Measurements from ENCODE around the gene SDC4. TPM values are rescaled to one million over a fixed set of nuclear protein-coding genes. Genes with fewer than 3 reads are reported as not detected.

SDC4 gene
- polyA plus RNA-seq, 1 donor (not counting 4 experiments of a cell fraction or from before 2014, with no cell fraction given): 114 TPM

GRCh38 chr20:45301824-45302271 lies 46.4 kb downstream of the SDC4 start:
- no peak overlapping the region for H2AFZ ChIP-seq (ENCODE audit: control insufficient read depth, low read length)
- H4K20me1 ChIP-seq (ENCODE audit: control insufficient read depth, extremely low read depth, insufficient read depth, low read length): no peaks in the 10 kb centered on the region
- H3K79me2 ChIP-seq (ENCODE audit: control insufficient read depth, insufficient read depth, low read length): no peaks in the 10 kb centered on the region
- no peak overlapping the region for H3K4me2 ChIP-seq (ENCODE audit: control insufficient read depth, extremely low read depth, insufficient read depth, low read depth, low read length)
- FAIRE-seq (no peak), DNase-seq (ENCODE audit: low read depth, low spot score) (no peak)
- H3K9ac ChIP-seq (ENCODE audit: control insufficient read depth, extremely low read depth, insufficient read depth, low read length): no peak overlapping the region
- no peak overlapping the region for H3K4me3 ChIP-seq (ENCODE audit: control insufficient read depth in 2 of 3, extremely low read depth in 1 of 3, insufficient read depth in 2 of 3, low read depth in 1 of 3, low read length in 3 of 3)
- H3K9me1 ChIP-seq (ENCODE audit: control insufficient read depth, extremely low read depth, insufficient read depth, low read length): no peaks in the 10 kb centered on the region
- TF ChIP-seq, protein P1, sequence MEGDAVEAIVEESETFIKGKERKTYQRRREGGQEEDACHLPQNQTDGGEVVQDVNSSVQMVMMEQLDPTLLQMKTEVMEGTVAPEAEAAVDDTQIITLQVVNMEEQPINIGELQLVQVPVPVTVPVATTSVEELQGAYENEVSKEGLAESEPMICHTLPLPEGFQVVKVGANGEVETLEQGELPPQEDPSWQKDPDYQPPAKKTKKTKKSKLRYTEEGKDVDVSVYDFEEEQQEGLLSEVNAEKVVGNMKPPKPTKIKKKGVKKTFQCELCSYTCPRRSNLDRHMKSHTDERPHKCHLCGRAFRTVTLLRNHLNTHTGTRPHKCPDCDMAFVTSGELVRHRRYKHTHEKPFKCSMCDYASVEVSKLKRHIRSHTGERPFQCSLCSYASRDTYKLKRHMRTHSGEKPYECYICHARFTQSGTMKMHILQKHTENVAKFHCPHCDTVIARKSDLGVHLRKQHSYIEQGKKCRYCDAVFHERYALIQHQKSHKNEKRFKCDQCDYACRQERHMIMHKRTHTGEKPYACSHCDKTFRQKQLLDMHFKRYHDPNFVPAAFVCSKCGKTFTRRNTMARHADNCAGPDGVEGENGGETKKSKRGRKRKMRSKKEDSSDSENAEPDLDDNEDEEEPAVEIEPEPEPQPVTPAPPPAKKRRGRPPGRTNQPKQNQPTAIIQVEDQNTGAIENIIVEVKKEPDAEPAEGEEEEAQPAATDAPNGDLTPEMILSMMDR (optimal IDR thresholded peaks at IDR 0.05 in 1 of 3, IDR thresholded peaks at IDR 0.05 in 1 of 3, conservative IDR thresholded peaks at IDR 0.05 in 1 of 3; ENCODE audit: extremely low read depth in 1 of 3, insufficient read depth in 2 of 3, low read length in 3 of 3): no peak
- TF ChIP-seq EZH2 (IDR thresholded peaks at IDR 0.05; ENCODE audit: low read length): no peak
- H3K27ac ChIP-seq (ENCODE audit: control insufficient read depth, insufficient read depth, low read length): no peak overlapping the region
- dilution Hi-C loops (cut with MboI; ENCODE audit: extremely low pct_ligation_motif_present, low sequenced_read_pairs): no loop called here
- H3K9me3 ChIP-seq (ENCODE audit: control insufficient read depth, low read depth, low read length): no peaks in the 10 kb centered on the region
- H3K27me3 ChIP-seq (ENCODE audit: control insufficient read depth, extremely low read depth, insufficient read depth, low read length): no peaks in the 10 kb centered on the region
- no peaks in the 10 kb centered on the region for H3K4me1 ChIP-seq (ENCODE audit: control insufficient read depth, extremely low read depth, insufficient read depth, low read length)
- H3K36me3 ChIP-seq (ENCODE audit: control insufficient read depth in 2 of 2, extremely low read depth in 1 of 2, insufficient read depth in 2 of 2, low read length in 2 of 2): no peaks in the 10 kb centered on the region

GRCh38 chr20:45300961-45301360 lies 47.3 kb downstream of the SDC4 start:
- no peak overlapping the region for H2AFZ ChIP-seq (ENCODE audit: control insufficient read depth, low read length)
- H3K4me3 ChIP-seq (ENCODE audit: control insufficient read depth in 2 of 3, extremely low read depth in 1 of 3, insufficient read depth in 2 of 3, low read depth in 1 of 3, low read length in 3 of 3): no peak overlapping the region
- H3K36me3 ChIP-seq (ENCODE audit: control insufficient read depth in 2 of 2, extremely low read depth in 1 of 2, insufficient read depth in 2 of 2, low read length in 2 of 2): no peaks in the 10 kb centered on the region
- H3K9me3 ChIP-seq (ENCODE audit: control insufficient read depth, low read depth, low read length): no peaks in the 10 kb centered on the region
- no peaks in the 10 kb centered on the region for H3K4me1 ChIP-seq (ENCODE audit: control insufficient read depth, extremely low read depth, insufficient read depth, low read length)
- no peak for DNase-seq (ENCODE audit: low read depth, low spot score)
- no peaks in the 10 kb centered on the region for H4K20me1 ChIP-seq (ENCODE audit: control insufficient read depth, extremely low read depth, insufficient read depth, low read length)
- FAIRE-seq: no peak
- H3K9ac ChIP-seq (ENCODE audit: control insufficient read depth, extremely low read depth, insufficient read depth, low read length): no peak overlapping the region
- H3K27me3 ChIP-seq (ENCODE audit: control insufficient read depth, extremely low read depth, insufficient read depth, low read length): no peaks in the 10 kb centered on the region
- H3K4me2 ChIP-seq (ENCODE audit: control insufficient read depth, extremely low read depth, insufficient read depth, low read depth, low read length): no peak overlapping the region
- H3K79me2 ChIP-seq (ENCODE audit: control insufficient read depth, insufficient read depth, low read length): no peaks in the 10 kb centered on the region
- no peak overlapping the region for H3K27ac ChIP-seq (ENCODE audit: control insufficient read depth, insufficient read depth, low read length)
- dilution Hi-C loops (cut with MboI; ENCODE audit: extremely low pct_ligation_motif_present, low sequenced_read_pairs): no loop called here
- TF ChIP-seq EZH2 (IDR thresholded peaks at IDR 0.05; ENCODE audit: low read length): no peak
- TF ChIP-seq, protein P1 (optimal IDR thresholded peaks at IDR 0.05 in 1 of 3, IDR thresholded peaks at IDR 0.05 in 1 of 3, conservative IDR thresholded peaks at IDR 0.05 in 1 of 3; ENCODE audit: extremely low read depth in 1 of 3, insufficient read depth in 2 of 3, low read length in 3 of 3): peak; percentile 53 to 59 (median 54)
- H3K9me1 ChIP-seq (ENCODE audit: control insufficient read depth, extremely low read depth, insufficient read depth, low read length): no peaks in the 10 kb centered on the region
